ENCODE results near the gene CISTR. TPM values are rescaled to one million over a fixed set of nuclear protein-coding genes. Genes with fewer than 3 reads are reported as not detected.

CISTR gene
- total and polyA plus RNA-seq, 7 donors = not detected

GRCh38 chr12:53706080-53706479, 45.7 kb downstream of the CISTR start:
- WGBS, 2 donors = 26 to 67% methylated on average over 1 of the region's 1 CpG
- TF ChIP-seq POLR2AphosphoS5 (IDR thresholded peaks at IDR 0.05) (no peak), EP300 (IDR thresholded peaks at IDR 0.05) (no peak), POLR2A (IDR thresholded peaks at IDR 0.05) (no peak), CTCF (IDR thresholded peaks at IDR 0.05) (no peak)
- intact Hi-C loops (cut with DNase I) = no loop called here
- Histone ChIP-seq H3K4me3 (no peak overlapping the region), H3K36me3 (peaks cover 0 to under 1% (median 0%) of the 10 kb centered on the region in 4 donors), H3K9me3 (no peaks in the 10 kb centered on the region), H3K4me1 (no peaks in the 10 kb centered on the region), H3K27me3 (peaks cover 0 to 52% (median 25%) of the 10 kb centered on the region in 3 donors), H3K27ac (no peak overlapping the region)
- no peak for DNase-seq

GRCh38 chr12:53703756-53704155, 48.0 kb downstream of the CISTR start:
- H3K27ac ChIP-seq = no peak overlapping the region
- intact Hi-C loops (cut with DNase I) = no loop called here
- H3K4me1 ChIP-seq = no peaks in the 10 kb centered on the region
- H3K9me3 ChIP-seq = no peaks in the 10 kb centered on the region
- no peak overlapping the region for H3K4me3 ChIP-seq
- H3K27me3 ChIP-seq = peaks cover 8 to 71% (median 37%) of the 10 kb centered on the region in 3 donors
- no peaks in the 10 kb centered on the region for H3K36me3 ChIP-seq
- WGBS, 2 donors = 74 to 80% methylated on average over 4 of the region's 4 CpGs
- DNase-seq = no peak
- TF ChIP-seq EP300 (IDR thresholded peaks at IDR 0.05) (no peak), CTCF (IDR thresholded peaks at IDR 0.05) (no peak), POLR2A (IDR thresholded peaks at IDR 0.05) (no peak), POLR2AphosphoS5 (IDR thresholded peaks at IDR 0.05) (no peak)

GRCh38 chr12:53701518-53702264, 50.1 kb downstream of the CISTR start:
- H3K4me1 ChIP-seq = peaks cover 0 to 4% (median 2%) of the 10 kb centered on the region in 4 donors
- no peaks in the 10 kb centered on the region for H3K9me3 ChIP-seq
- WGBS, 2 donors = 2% methylated on average over 8 of the region's 8 CpGs
- intact Hi-C loops (cut with DNase I) = loop anchor here (1.0 to 2.0 kb wide), 2 partner anchors 41 to 45 kb away; no protein-coding TSS in a partner anchor
- peaks cover 16 to 88% (median 56%) of the 10 kb centered on the region in 3 donors for H3K27me3 ChIP-seq
- TF ChIP-seq POLR2AphosphoS5 (IDR thresholded peaks at IDR 0.05) (no peak), CTCF (IDR thresholded peaks at IDR 0.05) (peak; percentile 75 to 86 (median 84))
- no peaks in the 10 kb centered on the region for H3K36me3 ChIP-seq
- H3K4me3 ChIP-seq = no peak overlapping the region
- DNase-seq = peak; percentile 89
- H3K27ac ChIP-seq = no peak overlapping the region

GRCh38 chr12:53700567-53700966, 51.2 kb downstream of the CISTR start:
- Histone ChIP-seq H3K4me3 (no peak overlapping the region), H3K27me3 (peaks cover 21 to 90% (median 68%) of the 10 kb centered on the region in 3 donors), H3K36me3 (no peaks in the 10 kb centered on the region), H3K9me3 (no peaks in the 10 kb centered on the region), H3K4me1 (peaks cover 0 to 15% (median 10%) of the 10 kb centered on the region in 4 donors), H3K27ac (no peak overlapping the region)
- no peak for DNase-seq
- TF ChIP-seq POLR2A (IDR thresholded peaks at IDR 0.05) (no peak), POLR2AphosphoS5 (IDR thresholded peaks at IDR 0.05) (no peak), CTCF (IDR thresholded peaks at IDR 0.05) (no peak), EP300 (IDR thresholded peaks at IDR 0.05) (no peak)
- 46 to 60% methylated on average over 6 of the region's 6 CpGs for WGBS, 2 donors
- intact Hi-C loops (cut with DNase I) = loop anchor here (2.0 kb wide), 1 partner anchor 42 kb away; no protein-coding TSS in a partner anchor

Measured in sigmoid colon (tissue), 7 donors.